HG02885 (cell line): ENCODE measurements around the gene CRB2.
"Not testable (repeated sequence)": the region's sequence is repeated elsewhere in the genome, so short reads cannot be mapped to it uniquely, and the experiment has no call there.

Experiments
- ATAC-seq: cut with Tn5 transposase; IDR thresholded peaks from one replicate; pipeline ENCODE4 v1.9.1; 2021; ENCODE audit warnings: mild to moderate bottlenecking; ENCODE audit not compliant: unreplicated experiment, poor library complexity

Gene CRB2

GRCh38 chr9:123398938-123399337, 42.9 kb downstream of the CRB2 start:
- not testable (repeated sequence) for ATAC-seq

- no peak for ATAC-seq
Observed at GRCh38 chr9:123399803-123400378, 43.9 kb downstream of the CRB2 start.

- no peak for ATAC-seq
Observed at GRCh38 chr9:123400926-123401503, 45.0 kb downstream of the CRB2 start.

GRCh38 chr9:123401879-123402513, 46.0 kb downstream of the CRB2 start:
- ATAC-seq, result no peak

- ATAC-seq, result no peak
Observed at GRCh38 chr9:123402981-123403509, 47.0 kb downstream of the CRB2 start.

GRCh38 chr9:123406016-123406415, 50.0 kb downstream of the CRB2 start:
- ATAC-seq, result no peak

GRCh38 chr9:123406691-123407216, 50.8 kb downstream of the CRB2 start:
- no peak for ATAC-seq

- ATAC-seq, result no peak
Observed at GRCh38 chr9:123407217-123407851, 51.3 kb downstream of the CRB2 start.

GRCh38 chr9:123408313-123409262, 52.6 kb downstream of the CRB2 start:
- no peak for ATAC-seq

GRCh38 chr9:123410281-123410910, 54.4 kb downstream of the CRB2 start:
- no peak for ATAC-seq

- ATAC-seq, result no peak
Observed at GRCh38 chr9:123411191-123411590, 55.2 kb downstream of the CRB2 start.

GRCh38 chr9:123411636-123412035, 55.6 kb downstream of the CRB2 start:
- no peak for ATAC-seq

GRCh38 chr9:123412171-123412820, 56.3 kb downstream of the CRB2 start:
- ATAC-seq, result no peak

- ATAC-seq, result no peak
Observed at GRCh38 chr9:123414204-123414603, 58.2 kb downstream of the CRB2 start.

GRCh38 chr9:123414936-123415930, 59.2 kb downstream of the CRB2 start:
- no peak for ATAC-seq

- no peak for ATAC-seq
Observed at GRCh38 chr9:123416176-123416575, 60.2 kb downstream of the CRB2 start.

- ATAC-seq, result no peak
Observed at GRCh38 chr9:123417289-123418051, 61.5 kb downstream of the CRB2 start.
